ENCODE measurements around the gene WASL.

DNA sequence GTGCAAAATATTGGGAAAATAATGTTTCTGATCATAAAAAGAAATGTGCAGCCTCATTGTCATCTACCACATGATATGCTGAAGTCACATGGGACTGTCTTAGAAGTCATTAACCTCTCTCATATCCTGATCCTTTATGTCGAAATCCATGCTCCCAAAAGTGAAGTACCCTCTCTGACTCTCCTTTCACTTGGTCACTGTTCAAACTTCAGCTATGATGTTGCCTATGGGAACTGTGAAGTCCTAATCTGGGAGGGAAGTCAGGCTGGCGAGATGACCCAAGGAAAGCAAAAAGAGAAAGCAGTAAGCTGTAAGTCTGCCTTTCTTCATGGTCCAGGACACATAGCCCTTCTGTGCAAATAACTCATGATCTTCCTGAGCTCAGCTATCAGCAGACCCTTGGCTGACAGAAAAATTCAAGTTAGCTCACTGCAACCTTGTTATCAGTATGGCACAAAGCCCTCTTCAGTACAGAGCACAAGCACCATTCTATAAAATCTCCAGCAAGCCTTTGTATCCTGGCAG is 29.5 kb downstream of the WASL start:
- TF ChIP-seq POLR2A (IDR thresholded peaks at IDR 0.05), result no peak
- TF ChIP-seq, protein P1, sequence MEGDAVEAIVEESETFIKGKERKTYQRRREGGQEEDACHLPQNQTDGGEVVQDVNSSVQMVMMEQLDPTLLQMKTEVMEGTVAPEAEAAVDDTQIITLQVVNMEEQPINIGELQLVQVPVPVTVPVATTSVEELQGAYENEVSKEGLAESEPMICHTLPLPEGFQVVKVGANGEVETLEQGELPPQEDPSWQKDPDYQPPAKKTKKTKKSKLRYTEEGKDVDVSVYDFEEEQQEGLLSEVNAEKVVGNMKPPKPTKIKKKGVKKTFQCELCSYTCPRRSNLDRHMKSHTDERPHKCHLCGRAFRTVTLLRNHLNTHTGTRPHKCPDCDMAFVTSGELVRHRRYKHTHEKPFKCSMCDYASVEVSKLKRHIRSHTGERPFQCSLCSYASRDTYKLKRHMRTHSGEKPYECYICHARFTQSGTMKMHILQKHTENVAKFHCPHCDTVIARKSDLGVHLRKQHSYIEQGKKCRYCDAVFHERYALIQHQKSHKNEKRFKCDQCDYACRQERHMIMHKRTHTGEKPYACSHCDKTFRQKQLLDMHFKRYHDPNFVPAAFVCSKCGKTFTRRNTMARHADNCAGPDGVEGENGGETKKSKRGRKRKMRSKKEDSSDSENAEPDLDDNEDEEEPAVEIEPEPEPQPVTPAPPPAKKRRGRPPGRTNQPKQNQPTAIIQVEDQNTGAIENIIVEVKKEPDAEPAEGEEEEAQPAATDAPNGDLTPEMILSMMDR (IDR thresholded peaks at IDR 0.05), result no peak
